ENCODE results near the gene KIAA2012.

KIAA2012 gene

DNA sequence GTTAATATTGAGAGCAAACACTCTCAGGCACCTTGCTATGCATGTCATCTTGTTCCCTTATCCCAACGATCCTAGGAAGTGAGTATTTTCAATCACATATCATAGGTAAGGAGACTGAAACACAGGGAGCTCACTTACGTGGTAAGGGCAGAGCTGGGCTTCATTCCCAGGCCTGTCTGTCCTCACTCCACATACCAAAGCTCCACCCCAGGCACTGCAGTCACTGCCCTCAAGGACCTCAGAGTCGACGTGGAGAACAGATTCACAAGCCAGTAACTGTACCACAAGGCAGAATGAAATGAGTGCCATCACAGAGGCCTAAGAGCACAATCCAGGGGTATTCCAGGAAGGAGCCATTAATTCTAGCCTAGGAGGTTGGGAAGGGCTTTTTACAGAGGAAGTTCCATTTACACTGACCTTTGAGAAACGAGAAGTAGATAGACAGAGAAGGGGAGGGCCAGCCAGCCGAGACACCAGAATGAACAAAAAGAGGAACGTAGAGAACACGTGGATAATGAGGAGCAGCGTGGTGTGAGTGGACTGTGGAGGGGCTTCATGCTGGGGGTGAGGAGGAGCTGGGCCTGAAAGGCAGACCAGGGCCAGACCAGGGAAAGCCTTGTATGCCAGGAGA is 48.6 kb downstream of the KIAA2012 start:
- H2AFZ ChIP-seq (ENCODE audit: low read depth, low read length) = no peak overlapping the region
- TF ChIP-seq EZH2 (IDR thresholded peaks at IDR 0.05; ENCODE audit: borderline replicate concordance, low read depth, low read length, severe bottlenecking) = no peak
- no peak for TF ChIP-seq CTCF (IDR thresholded peaks at IDR 0.05; ENCODE audit: borderline replicate concordance, extremely low read depth, low read length, poor library complexity, severe bottlenecking)
- no peak for ATAC-seq (ENCODE audit: insufficient read depth, low read depth)

DNA sequence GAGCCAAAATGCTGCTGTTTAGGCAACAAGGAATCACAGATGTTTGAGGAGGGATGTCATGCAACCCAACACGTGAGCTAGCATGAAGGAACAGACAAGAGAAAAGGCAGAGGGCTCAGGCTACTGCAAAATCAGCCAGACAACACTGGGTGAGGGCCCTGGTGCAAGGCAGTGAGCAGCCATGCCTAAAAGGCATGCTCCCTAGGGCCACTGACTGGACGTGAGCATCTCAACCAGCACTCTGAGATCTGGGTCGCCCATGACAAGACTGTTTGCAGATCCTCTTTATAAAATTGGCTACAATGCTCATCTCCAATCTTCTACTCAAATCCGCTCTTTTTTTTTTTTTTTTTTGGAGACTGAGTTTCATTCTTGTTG is 49.1 kb downstream of the KIAA2012 start:
- H3K4me3 ChIP-seq (ENCODE audit: low read depth in 1 of 2, low read length in 2 of 2) = no peak overlapping the region
- H4K20me1 ChIP-seq (ENCODE audit: insufficient read depth, low read length) = no peaks in the 10 kb centered on the region
- no peak overlapping the region for H3K4me2 ChIP-seq (ENCODE audit: insufficient read depth, low read length)
- H2AFZ ChIP-seq (ENCODE audit: low read depth, low read length) = no peak overlapping the region
- H3K79me2 ChIP-seq (ENCODE audit: insufficient read depth, low read length) = no peaks in the 10 kb centered on the region
- no peaks in the 10 kb centered on the region for H3K36me3 ChIP-seq (ENCODE audit: insufficient read depth, low read length)
- no peaks in the 10 kb centered on the region for H3K9me3 ChIP-seq (ENCODE audit: insufficient read depth, low read length, severe bottlenecking)
- DNase-seq (no peak), ATAC-seq (ENCODE audit: insufficient read depth, low read depth) (no peak)
- H3K27ac ChIP-seq (ENCODE audit: low read length) = no peak overlapping the region
- TF ChIP-seq CTCF (IDR thresholded peaks at IDR 0.05; ENCODE audit: borderline replicate concordance, extremely low read depth, low read length, poor library complexity, severe bottlenecking) = no peak
- no peak for TF ChIP-seq EZH2 (IDR thresholded peaks at IDR 0.05; ENCODE audit: borderline replicate concordance, low read depth, low read length, severe bottlenecking)
- H3K9ac ChIP-seq (ENCODE audit: low read depth, low read length) = no peak overlapping the region
- H3K27me3 ChIP-seq (ENCODE audit: insufficient read depth, low read length, poor library complexity) = no peaks in the 10 kb centered on the region
- no peaks in the 10 kb centered on the region for H3K4me1 ChIP-seq (ENCODE audit: insufficient read depth, low read length)

More for the DNA sequence above, 48.6 kb downstream of the KIAA2012 start:
- H3K27me3 ChIP-seq (ENCODE audit: insufficient read depth, low read length, poor library complexity) = no peaks in the 10 kb centered on the region
- H3K79me2 ChIP-seq (ENCODE audit: insufficient read depth, low read length) = no peaks in the 10 kb centered on the region
- H3K4me3 ChIP-seq (ENCODE audit: low read depth in 1 of 2, low read length in 2 of 2) = no peak overlapping the region
- no peaks in the 10 kb centered on the region for H3K36me3 ChIP-seq (ENCODE audit: insufficient read depth, low read length)
- no peak overlapping the region for H3K4me2 ChIP-seq (ENCODE audit: insufficient read depth, low read length)
- no peak overlapping the region for H3K9ac ChIP-seq (ENCODE audit: low read depth, low read length)
- DNase-seq = no peak
- no peak overlapping the region for H3K27ac ChIP-seq (ENCODE audit: low read length)
- no peaks in the 10 kb centered on the region for H3K9me3 ChIP-seq (ENCODE audit: insufficient read depth, low read length, severe bottlenecking)
- no peaks in the 10 kb centered on the region for H3K4me1 ChIP-seq (ENCODE audit: insufficient read depth, low read length)
- no peaks in the 10 kb centered on the region for H4K20me1 ChIP-seq (ENCODE audit: insufficient read depth, low read length)

- TF ChIP-seq CTCF (IDR thresholded peaks at IDR 0.05; ENCODE audit: borderline replicate concordance, extremely low read depth, low read length, poor library complexity, severe bottlenecking) = no peak
- TF ChIP-seq EZH2 (IDR thresholded peaks at IDR 0.05; ENCODE audit: borderline replicate concordance, low read depth, low read length, severe bottlenecking) = no peak
- Histone ChIP-seq H3K9ac (ENCODE audit: low read depth, low read length) (no peak overlapping the region), H3K9me3 (ENCODE audit: insufficient read depth, low read length, severe bottlenecking) (no peaks in the 10 kb centered on the region), H3K36me3 (ENCODE audit: insufficient read depth, low read length) (no peaks in the 10 kb centered on the region), H2AFZ (ENCODE audit: low read depth, low read length) (no peak overlapping the region), H3K4me1 (ENCODE audit: insufficient read depth, low read length) (no peaks in the 10 kb centered on the region), H3K27ac (ENCODE audit: low read length) (no peak overlapping the region), H3K4me3 (ENCODE audit: low read depth in 1 of 2, low read length in 2 of 2) (no peak overlapping the region), H3K4me2 (ENCODE audit: insufficient read depth, low read length) (no peak overlapping the region), H3K27me3 (ENCODE audit: insufficient read depth, low read length, poor library complexity) (peaks cover 7% of the 10 kb centered on the region), H3K79me2 (ENCODE audit: insufficient read depth, low read length) (no peaks in the 10 kb centered on the region), H4K20me1 (ENCODE audit: insufficient read depth, low read length) (no peaks in the 10 kb centered on the region)
- no peak for DNase-seq
- ATAC-seq (ENCODE audit: insufficient read depth, low read depth) = no peak
Measured at GRCh38 chr2:202122980-202123720, 50.1 kb downstream of the KIAA2012 start.

Data from DND-41 (cell line).